ENCODE results near the gene OGT. TPM values are rescaled to one million over a fixed set of nuclear protein-coding genes. Genes with fewer than 3 reads are reported as not detected.

OGT gene
- total RNA-seq, 1 experiment from 2014 or later, result 191 TPM

DNA sequence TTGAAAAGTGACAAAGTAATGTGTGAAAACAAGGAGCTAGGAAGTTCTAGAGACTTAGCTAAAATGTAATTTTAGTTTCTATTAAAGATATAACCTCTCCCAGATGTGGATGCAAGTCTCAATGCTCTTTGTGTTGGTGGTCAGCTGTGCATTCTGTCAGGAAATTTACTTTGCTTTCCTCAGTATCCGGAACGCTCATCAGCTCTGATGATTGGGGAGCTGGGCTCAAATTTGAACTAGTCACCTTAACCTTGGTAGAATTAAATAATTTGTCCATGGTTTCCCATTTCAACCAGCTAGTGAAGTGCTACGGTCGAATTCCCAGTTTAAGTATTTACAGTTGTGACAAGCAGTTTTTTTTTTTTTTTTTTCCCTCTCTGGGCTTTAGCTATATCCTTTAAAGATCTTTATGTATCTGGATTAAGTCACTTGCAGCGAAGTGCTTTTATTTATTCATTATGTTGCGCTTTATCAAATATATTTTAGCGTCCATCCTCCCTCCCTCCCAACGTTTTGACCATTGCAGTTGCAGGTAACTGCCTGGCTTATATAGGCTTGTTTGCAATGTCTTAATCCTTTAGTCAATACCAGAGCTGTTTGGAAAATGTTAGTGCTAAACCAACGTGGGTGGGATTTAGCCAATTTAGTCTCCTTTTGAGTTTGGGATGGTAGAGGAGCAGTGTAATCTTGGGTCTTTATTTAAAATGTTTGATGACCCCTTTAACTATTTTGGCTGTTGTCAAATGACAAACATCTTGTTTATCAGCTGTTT is 2.1 kb downstream of the OGT start:
- no peak for DNase-seq
- intact Hi-C loops (cut with micrococcal nuclease; ENCODE audit: unreplicated experiment), result loop anchor here (5.0 to 10.0 kb wide), 2 partner anchors 43 to 90 kb away; no protein-coding TSS in a partner anchor
- Mint-ChIP-seq H3K36me3 (ENCODE audit: insufficient read depth, unreplicated experiment) (peaks cover 70% of the 10 kb centered on the region), H3K4me1 (ENCODE audit: low read depth, unreplicated experiment) (peaks cover 19% of the 10 kb centered on the region), H3K4me3 (ENCODE audit: low read depth, unreplicated experiment) (peak overlapping the region; percentile 94), H3K27ac (ENCODE audit: unreplicated experiment) (peak overlapping the region; percentile 98), H3K27me3 (ENCODE audit: unreplicated experiment) (no peaks in the 10 kb centered on the region), H3K9me3 (ENCODE audit: low read depth, unreplicated experiment) (no peaks in the 10 kb centered on the region)
- CTCF ChIA-PET, result interaction anchor here (2.5 kb wide), 1 partner anchor 9 kb away, joined by 13 read pairs; no protein-coding TSS in a partner anchor
- TF ChIP-seq, protein P1, sequence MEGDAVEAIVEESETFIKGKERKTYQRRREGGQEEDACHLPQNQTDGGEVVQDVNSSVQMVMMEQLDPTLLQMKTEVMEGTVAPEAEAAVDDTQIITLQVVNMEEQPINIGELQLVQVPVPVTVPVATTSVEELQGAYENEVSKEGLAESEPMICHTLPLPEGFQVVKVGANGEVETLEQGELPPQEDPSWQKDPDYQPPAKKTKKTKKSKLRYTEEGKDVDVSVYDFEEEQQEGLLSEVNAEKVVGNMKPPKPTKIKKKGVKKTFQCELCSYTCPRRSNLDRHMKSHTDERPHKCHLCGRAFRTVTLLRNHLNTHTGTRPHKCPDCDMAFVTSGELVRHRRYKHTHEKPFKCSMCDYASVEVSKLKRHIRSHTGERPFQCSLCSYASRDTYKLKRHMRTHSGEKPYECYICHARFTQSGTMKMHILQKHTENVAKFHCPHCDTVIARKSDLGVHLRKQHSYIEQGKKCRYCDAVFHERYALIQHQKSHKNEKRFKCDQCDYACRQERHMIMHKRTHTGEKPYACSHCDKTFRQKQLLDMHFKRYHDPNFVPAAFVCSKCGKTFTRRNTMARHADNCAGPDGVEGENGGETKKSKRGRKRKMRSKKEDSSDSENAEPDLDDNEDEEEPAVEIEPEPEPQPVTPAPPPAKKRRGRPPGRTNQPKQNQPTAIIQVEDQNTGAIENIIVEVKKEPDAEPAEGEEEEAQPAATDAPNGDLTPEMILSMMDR (IDR thresholded peaks at IDR 0.05; ENCODE audit: unreplicated experiment), result no peak
- BruUV-seq (replicated peaks), result TSS peak; percentile 35

DNA sequence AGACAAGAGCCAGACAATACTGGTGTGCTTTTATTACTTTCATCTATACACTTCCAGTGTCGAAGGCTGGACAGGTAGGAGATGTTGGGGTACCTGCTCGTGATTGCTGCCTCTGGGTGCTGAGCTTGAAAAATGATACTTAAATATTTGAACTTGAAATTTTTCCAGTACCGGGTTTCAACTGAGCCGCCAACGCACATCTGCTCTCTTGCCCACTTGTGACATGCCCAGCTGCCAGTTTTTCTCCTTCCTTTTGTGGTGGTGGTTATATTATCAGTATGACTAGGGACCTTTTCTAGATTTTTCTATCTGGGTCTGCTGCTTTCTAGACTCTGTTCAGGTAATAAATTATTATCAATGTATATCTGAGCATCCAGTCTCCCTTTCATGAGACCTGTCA is 3.4 kb downstream of the OGT start:
- Mint-ChIP-seq H3K27ac (ENCODE audit: unreplicated experiment) (no peak overlapping the region), H3K4me3 (ENCODE audit: low read depth, unreplicated experiment) (peak overlapping the region; percentile 94), H3K27me3 (ENCODE audit: unreplicated experiment) (no peaks in the 10 kb centered on the region), H3K4me1 (ENCODE audit: low read depth, unreplicated experiment) (peaks cover 24% of the 10 kb centered on the region), H3K36me3 (ENCODE audit: insufficient read depth, unreplicated experiment) (peaks cover 79% of the 10 kb centered on the region), H3K9me3 (ENCODE audit: low read depth, unreplicated experiment) (no peaks in the 10 kb centered on the region)
- intact Hi-C loops (cut with micrococcal nuclease; ENCODE audit: unreplicated experiment), result loop anchor here (10.0 kb wide), 1 partner anchor 91 kb away; no protein-coding TSS in a partner anchor
- TF ChIP-seq, protein P1 (IDR thresholded peaks at IDR 0.05; ENCODE audit: unreplicated experiment), result no peak
- CTCF ChIA-PET, result no interaction called here
- no TSS peak for BruUV-seq (replicated peaks)
- no peak for DNase-seq

DNA sequence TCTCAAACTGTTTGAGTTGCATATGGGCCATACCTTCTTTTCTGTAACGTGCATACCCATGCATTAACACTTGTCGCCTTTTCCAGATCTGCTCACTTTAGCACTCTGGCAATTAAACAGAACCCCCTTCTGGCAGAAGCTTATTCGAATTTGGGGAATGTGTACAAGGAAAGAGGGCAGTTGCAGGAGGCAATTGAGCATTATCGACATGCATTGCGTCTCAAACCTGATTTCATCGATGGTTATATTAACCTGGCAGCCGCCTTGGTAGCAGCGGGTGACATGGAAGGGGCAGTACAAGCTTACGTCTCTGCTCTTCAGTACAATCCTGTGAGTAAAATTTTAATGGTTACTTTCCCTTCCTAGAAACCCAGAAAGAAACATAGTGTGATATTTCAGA is 4.8 kb downstream of the OGT start:
- TF ChIP-seq, protein P1 (IDR thresholded peaks at IDR 0.05; ENCODE audit: unreplicated experiment), result no peak
- no peaks in the 10 kb centered on the region for H3K9me3 Mint-ChIP-seq (ENCODE audit: low read depth, unreplicated experiment)
- BruUV-seq (replicated peaks), result no TSS peak
- H3K36me3 Mint-ChIP-seq (ENCODE audit: insufficient read depth, unreplicated experiment), result peaks cover 82% of the 10 kb centered on the region
- CTCF ChIA-PET, result no interaction called here
- no peak for DNase-seq
- intact Hi-C loops (cut with micrococcal nuclease; ENCODE audit: unreplicated experiment), result loop anchor here (10.0 kb wide), 1 partner anchor 93 kb away; no protein-coding TSS in a partner anchor
- no peak overlapping the region for H3K27ac Mint-ChIP-seq (ENCODE audit: unreplicated experiment)
- peaks cover 30% of the 10 kb centered on the region for H3K4me1 Mint-ChIP-seq (ENCODE audit: low read depth, unreplicated experiment)
- H3K4me3 Mint-ChIP-seq (ENCODE audit: low read depth, unreplicated experiment), result peak overlapping the region; percentile 30
- no peaks in the 10 kb centered on the region for H3K27me3 Mint-ChIP-seq (ENCODE audit: unreplicated experiment)

DNA sequence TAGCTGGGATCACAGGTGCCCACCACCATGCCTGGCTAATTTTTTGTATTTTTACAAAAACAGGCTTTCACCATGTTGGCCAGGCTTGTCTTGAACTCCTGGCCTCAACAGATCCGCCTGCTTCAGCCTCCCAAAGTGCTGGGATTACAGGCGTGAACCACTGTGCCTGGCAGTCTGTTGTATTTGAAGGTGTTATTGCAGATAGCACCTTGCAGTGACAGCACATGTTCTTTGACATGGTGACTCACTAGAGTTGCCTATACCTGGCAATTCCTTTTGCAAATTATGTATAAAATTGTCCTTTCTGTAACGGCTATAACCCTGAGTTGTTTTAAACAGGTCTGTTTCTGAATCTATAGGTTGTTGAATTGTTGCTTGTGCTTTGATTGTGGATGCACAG is 7.9 kb downstream of the OGT start:
- Mint-ChIP-seq H3K36me3 (ENCODE audit: insufficient read depth, unreplicated experiment) (peaks cover 65% of the 10 kb centered on the region), H3K27ac (ENCODE audit: unreplicated experiment) (peak overlapping the region; percentile 89), H3K4me3 (ENCODE audit: low read depth, unreplicated experiment) (peak overlapping the region; percentile 46), H3K9me3 (ENCODE audit: low read depth, unreplicated experiment) (no peaks in the 10 kb centered on the region), H3K4me1 (ENCODE audit: low read depth, unreplicated experiment) (peaks cover 41% of the 10 kb centered on the region), H3K27me3 (ENCODE audit: unreplicated experiment) (no peaks in the 10 kb centered on the region)
- CTCF ChIA-PET, result no interaction called here
- DNase-seq, result no peak
- TF ChIP-seq, protein P1 (IDR thresholded peaks at IDR 0.05; ENCODE audit: unreplicated experiment), result no peak
- intact Hi-C loops (cut with micrococcal nuclease; ENCODE audit: unreplicated experiment), result no loop called here
- no TSS peak for BruUV-seq (replicated peaks)
